ENCODE measurements around the gene CHST11.

DNA sequence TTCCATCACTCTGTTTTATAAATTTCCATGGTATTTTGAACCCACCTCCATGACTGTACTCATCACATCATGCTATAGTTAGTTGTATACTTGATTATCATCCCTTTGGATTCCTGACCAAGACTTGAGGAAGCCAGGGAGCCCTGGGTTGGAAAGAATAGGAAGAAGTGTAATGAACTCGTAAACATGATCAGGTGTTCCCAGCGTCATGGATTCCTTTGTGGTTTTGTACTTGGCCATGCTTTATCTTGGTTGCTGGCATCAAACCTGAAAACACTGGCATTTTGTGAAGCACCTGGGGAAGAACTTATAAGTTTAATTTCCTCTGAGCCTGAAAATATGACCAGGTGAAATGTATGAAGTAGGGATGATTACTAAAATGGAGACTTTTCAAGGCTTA lies 76.4 kb downstream of the CHST11 start:
- TF ChIP-seq MEF2A (IDR thresholded peaks at IDR 0.05; ENCODE audit: insufficient read depth, low read depth, low read length) (no peak), POLR2A (IDR thresholded peaks at IDR 0.05; ENCODE audit: low read depth, low read length) (no peak), IKZF2 (IDR thresholded peaks at IDR 0.05) (no peak), POLR2AphosphoS5 (IDR thresholded peaks at IDR 0.05; ENCODE audit: low read length) (no peak), NR2C2 (IDR thresholded peaks at IDR 0.05; ENCODE audit: borderline replicate concordance, control insufficient read depth, insufficient read length, low read depth) (no peak), TCF12 (IDR thresholded peaks at IDR 0.05; ENCODE audit: low read depth, low read length) (no peak), KLF5 (IDR thresholded peaks at IDR 0.05; ENCODE audit: partially characterized antibody) (no peak), NBN (IDR thresholded peaks at IDR 0.05) (no peak)
- TF ChIP-seq, protein P1, sequence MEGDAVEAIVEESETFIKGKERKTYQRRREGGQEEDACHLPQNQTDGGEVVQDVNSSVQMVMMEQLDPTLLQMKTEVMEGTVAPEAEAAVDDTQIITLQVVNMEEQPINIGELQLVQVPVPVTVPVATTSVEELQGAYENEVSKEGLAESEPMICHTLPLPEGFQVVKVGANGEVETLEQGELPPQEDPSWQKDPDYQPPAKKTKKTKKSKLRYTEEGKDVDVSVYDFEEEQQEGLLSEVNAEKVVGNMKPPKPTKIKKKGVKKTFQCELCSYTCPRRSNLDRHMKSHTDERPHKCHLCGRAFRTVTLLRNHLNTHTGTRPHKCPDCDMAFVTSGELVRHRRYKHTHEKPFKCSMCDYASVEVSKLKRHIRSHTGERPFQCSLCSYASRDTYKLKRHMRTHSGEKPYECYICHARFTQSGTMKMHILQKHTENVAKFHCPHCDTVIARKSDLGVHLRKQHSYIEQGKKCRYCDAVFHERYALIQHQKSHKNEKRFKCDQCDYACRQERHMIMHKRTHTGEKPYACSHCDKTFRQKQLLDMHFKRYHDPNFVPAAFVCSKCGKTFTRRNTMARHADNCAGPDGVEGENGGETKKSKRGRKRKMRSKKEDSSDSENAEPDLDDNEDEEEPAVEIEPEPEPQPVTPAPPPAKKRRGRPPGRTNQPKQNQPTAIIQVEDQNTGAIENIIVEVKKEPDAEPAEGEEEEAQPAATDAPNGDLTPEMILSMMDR (IDR thresholded peaks at IDR 0.05 in 2 of 3, conservative IDR thresholded peaks at IDR 0.05 in 1 of 3; ENCODE audit: control insufficient read depth in 2 of 3, extremely low read depth in 1 of 3, insufficient read depth in 1 of 3, low read depth in 3 of 3, low read length in 3 of 3): no peak
